ENCODE results near the gene MAST4.

MAST4 gene

DNA sequence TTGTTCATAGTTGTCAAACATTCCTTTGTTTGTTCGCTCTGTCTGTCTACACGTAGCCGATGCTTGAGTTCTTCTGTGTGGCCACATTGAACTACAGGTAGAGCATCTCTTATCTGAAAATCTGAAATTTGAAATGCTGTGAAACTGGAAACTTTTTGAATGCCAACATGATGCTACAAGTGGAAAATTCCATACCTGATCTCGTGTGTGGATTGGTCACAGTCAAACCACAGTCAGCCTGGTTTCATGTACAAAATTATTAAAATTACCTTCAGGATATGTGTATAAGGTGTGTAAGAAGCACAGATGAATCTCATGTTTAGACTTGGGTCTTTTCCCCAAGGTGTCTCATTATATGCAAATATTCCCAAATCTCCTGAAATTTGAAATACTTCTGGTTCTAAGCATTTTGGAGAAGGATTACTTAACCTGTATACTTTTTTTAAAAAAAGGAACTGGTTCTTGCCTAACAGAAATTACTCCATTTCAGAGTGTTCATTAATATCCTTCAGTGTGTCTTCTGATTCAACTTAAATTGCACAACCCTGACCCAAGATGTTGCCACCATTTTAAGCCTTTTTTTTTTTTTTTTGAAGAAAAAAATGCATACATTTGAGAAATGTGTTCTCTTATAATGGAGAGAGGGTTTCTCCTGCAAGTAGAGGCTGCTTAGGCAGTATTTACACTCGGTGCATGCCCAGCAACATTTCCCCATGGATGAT lies 254.3 kb downstream of the MAST4 start:
- DNase-seq: no peak

DNA sequence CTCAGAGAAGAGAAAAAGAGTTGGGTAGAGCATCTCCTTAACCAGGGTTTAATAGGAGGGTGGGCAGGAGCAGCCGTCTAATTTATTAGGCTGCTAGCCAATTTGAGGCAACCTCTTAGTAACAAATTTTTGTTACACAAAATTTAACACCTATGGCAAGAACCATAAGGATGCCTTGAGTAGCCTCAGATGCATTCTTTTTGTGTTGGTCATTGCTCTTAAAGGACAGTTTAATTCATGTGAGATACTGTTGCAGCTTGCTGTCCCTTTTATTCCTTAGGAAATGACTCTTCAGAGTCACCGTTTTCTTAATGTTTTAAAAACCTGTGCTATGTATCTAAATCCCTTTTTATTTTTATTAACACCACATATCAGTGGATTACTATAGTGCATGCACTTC lies 255.1 kb downstream of the MAST4 start:
- no peak for DNase-seq

DNA sequence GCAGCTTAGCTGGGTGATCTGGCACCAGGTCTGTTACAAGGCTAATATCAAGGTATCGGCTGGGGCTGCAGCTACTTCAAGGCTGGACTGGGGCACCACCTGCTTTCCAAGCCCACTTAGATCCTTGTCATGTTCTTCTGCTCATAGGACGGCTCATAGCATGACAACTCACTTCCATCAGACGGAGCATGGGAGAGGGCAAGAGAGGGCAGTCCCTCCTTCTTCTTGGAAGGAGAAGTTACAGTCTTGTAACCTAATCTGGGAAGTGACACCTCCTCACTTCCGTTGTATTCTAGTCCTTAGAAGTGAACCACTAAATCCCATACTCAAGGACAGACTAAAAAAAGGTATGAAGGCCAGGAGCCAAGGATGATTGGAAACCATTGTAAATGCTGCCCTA lies 258.2 kb downstream of the MAST4 start:
- no peak for DNase-seq

DNA sequence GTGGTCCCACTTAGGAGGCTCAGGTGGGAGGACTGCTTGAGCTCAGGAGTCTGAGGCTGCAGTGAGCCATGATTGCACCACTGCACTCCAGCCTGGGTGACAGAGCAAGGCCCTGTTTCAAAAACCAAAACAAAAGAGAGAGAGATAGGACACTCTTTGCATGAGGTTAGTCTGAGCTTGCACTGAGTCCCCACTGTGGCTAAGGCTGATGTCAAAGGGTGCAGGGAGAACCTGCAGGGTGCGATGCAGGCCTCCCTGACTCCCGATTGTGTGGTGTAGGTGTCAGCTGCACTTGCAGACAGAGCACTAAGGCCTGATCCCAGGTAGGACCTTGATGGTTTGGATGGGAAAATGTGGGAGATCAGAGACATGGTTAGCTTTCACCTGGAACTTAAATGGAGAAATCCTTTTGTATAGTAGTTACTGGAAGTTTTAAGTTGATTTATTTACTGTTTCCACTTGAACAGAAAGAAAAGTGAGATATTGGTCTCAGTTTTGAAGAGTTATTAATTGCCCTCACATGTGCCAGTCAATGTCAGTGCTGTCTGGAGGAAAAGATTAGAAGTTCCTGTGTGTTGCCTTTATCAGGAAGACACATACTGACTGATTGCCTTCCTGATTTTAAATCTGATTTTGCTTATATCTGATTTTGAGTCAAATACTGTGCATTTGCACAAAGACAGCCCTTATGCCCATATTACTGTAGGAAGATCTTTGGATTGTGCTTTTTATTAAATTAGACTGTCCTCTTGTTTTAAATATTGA lies 260.0 kb downstream of the MAST4 start:
- no peak for DNase-seq

DNA sequence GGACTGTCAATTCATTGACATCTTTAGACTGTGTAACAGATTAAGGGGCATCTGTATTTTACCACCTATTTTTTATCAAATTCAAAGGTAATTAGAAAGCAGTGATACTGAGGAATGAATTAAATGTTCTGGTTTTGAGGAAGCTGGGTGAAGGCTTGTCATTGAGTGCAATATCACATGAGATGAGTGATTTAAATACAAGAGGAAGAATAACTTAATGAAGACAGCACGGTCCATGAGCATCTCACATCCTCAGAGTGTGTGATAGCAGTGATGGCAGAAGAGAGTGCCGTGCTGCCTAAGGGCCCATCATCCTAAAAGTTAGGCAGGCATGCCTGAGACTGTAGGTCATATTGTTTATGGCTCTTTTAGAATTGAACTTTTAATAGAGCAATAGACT lies 263.3 kb downstream of the MAST4 start:
- DNase-seq: no peak

DNA sequence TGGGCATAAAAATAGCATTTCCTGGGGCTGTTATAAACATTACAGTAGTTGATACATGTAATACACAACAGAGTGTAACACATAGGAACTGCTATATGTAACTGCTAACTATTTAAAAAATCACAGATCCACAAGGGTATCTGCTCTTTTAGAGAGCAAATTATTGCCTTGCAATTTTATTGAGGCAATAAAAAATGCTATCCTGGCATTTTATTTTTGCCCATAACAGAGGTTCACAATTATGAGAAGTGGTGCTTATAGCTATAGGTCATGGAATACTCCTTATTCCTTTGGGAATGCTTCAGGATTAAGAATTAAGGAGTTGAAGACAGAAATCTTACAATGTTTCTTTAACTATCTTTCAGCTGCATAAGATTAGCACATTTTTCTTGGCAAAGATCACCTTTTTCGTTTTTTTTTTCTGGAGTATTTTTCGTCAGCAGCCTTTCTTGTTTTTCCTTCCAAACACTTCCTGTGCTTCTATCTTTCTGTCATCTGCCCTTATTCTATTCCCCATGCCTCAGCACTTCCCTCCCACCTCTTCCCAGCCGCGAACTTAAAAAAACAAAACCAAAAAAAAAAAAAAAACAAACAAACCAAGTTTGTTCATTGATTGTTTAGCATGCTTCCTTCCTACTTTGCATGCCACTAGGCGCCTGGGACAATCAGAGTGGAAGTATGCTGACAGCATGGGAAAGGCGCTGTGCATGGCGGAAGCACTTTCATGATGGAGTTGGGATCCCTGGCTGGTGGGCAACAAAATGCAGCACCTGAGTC lies 264.2 kb downstream of the MAST4 start:
- no peak for DNase-seq

DNA sequence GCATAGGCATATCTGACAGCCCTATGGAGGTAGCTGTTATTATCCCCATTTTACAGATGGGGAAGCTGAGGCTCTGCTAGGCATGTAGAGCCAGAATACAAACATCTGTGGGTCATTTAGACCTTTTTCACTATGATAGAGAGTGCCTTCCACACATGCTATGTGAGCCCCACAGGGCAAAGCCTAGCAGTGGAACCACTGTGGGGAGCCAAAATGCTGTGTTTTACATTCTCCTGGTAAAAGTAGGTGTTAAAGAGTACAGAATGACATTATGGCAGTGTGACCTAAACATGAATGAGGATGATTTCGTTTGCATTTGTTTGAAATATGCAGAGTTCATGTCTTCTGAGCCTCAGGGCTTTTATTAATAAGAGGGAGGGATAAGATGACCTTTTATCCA lies 265.2 kb downstream of the MAST4 start:
- peak; percentile 69 for DNase-seq

DNA sequence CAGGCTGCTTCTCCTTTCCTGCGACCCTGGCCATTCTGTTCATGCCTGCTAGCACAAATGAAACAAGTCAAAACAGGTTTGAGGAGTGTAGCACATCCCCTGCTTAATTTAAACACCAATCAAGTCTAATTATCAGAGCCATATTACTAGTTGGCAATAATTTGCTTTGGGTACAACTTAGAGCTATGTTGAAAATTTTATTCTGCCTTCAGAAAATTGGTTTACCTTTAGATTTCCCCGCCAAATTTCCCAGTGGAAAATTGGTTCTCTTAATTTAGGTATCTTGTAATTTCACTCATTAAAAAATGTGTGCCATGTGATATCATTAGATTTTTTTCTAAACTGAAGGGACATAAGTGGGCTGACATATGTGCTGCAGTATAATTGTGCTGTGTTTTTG lies 265.8 kb downstream of the MAST4 start:
- DNase-seq: peak; percentile 57

DNA sequence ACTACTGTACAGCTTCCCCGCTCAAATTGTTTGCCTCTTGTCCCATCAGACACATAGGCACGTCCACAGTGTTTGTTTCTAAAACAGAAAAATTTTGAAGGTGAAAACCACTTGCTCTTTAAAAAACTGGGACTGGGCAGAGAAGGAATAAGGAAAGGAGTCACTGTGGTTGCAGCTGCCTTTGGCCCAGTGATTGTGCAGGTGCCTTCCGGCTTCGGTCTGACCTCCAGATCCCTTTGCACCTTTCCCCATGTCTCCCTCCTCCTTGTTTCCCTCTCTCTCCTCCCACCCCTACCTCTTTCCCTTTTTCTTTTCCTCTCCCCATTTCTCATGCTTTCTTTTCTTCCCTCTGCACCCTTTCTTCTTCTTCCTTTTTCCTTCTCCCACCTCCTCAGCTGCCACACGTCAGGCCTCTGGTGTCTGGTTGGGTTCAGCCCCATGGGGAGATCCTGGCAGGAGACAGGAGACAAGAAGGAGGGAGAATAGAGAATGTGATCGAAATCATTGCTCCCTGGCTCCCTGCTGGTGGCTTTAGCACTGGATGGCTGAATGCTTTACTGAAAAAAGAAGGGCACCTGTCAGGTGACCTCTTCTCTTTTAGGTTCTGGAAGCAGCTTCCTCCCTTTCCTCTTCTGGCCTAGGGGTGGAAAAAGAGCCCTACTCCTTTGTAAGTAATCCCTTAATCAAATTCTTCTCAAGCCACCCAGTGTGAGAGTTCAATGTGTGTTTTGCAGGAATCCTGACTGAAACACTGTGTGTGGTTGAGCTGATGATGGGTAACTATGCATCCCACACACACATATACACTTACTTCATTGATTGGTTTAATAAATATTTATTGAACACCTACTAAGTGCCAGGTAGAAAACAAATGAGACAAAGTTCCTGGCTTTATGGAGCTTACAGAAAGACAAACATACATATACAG lies 267.3 kb downstream of the MAST4 start:
- no peak for DNase-seq

DNA sequence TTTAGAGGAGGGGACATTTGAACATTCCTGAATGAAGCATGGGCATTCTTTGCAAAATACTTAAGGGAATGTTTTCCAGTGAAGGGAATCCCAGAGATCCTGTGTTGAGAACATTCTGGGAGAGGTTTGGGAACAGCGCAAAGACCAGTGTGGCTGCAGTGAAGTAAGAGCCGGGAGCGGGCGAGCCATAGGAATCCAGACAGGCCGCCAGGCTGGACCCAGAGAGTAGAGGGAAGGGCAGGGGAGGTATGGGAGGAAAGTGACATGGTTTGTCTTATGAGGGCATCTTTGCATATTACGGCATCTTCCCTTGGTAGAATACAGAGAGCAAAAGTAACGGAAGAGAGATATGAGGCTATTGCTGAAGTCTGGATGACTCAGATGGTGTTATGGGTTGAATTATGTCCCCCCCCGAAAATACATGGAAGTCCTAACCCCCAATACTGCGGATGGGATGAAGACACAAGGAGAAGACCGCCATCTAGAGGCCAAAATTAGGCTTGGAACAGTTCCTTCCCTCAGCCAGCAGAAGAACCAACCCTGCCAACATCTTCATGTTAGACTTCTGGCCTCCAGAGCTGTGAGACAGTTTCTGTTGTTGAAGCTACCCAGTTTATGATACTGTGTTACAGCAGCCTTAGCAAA lies 268.2 kb downstream of the MAST4 start:
- DNase-seq: no peak

DNA sequence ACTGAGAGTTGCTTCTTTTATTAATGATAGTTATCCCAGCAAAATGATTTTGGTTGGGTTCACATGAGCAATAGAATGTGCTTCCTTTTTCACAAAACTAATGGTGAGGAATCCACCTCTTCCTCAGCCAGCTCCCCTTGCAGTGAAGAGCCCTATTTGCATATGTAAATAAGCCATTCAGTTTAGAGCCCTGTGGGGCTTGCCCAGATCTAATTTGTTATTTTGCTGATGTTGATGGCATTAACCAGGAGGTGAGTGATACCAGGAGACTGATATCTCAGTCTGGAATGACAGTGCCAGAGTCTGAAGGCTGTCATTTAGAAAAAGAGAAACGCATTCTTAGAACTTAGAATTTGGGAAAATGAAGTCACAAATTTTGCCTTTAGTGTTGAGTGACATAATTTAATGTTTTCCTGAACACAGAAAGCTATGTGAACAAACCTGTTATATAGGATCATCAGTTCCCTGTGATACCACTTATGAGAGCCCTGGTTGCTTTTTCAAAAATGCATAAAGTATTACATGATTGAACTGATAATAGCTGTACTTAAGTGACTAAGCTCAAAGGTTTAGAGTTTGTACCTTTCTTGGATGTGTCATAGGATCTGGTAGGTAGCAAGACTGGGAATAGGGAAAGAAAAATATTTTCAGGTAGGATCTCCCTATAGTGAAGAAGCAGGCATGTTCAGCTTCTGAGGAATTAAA lies 271.6 kb downstream of the MAST4 start:
- DNase-seq: no peak

DNA sequence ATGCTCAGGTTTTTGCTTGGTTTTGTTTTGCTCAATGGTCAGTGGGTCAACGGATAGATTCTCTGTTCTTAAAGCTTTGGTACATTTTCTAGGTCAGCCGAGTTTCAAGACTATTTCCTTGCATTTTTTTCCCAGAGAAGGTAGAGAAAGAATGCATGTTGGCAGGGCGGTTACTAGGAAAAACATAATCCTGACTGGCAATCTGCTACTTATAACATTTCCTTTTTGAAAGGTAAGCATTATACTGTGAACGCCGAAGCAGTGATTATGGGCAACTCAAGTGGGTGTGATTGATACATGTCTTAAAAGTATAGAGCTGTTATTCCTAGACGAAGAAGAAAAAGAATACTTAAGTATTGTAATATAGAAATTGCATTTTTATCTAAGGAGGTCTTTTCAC lies 273.2 kb downstream of the MAST4 start:
- DNase-seq: no peak

DNA sequence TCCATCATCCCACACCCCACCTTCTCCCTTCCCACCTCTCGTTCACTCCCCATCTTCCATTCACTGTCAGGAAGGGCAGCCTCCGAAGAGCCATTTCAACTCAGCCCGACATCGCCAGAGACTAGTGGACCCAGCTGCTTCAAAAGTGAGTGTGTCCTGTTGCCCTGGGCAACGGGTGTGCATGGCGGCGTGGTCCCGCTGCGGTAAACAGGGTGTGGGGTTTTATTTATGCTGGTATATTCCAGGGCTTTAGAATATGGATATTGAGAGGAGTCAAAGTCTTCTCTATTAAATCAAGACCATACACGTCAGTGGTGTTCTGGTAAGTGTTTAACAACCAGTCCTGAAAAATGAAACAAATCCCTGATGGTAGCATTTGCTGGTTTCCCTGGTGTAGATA lies 274.5 kb downstream of the MAST4 start:
- no peak for DNase-seq

DNA sequence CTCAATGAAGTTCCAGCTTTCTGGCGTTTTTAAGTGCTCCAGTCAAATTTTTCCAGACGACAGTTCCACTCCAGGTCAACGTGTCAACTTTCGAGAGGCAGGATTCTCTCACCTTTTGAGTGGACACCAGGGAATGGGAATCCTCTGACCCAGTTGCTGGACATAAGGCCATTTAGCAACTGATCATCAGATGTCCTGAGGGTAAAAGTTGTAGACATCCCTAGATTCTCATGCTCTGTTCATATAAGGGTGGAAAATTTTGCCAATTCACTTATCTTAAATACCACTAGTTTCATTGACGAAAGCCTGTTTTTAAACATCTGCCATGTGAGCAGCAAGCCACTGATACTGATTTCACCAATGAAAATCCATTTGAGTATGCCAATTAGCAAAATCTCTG lies 275.5 kb downstream of the MAST4 start:
- DNase-seq: no peak

DNA sequence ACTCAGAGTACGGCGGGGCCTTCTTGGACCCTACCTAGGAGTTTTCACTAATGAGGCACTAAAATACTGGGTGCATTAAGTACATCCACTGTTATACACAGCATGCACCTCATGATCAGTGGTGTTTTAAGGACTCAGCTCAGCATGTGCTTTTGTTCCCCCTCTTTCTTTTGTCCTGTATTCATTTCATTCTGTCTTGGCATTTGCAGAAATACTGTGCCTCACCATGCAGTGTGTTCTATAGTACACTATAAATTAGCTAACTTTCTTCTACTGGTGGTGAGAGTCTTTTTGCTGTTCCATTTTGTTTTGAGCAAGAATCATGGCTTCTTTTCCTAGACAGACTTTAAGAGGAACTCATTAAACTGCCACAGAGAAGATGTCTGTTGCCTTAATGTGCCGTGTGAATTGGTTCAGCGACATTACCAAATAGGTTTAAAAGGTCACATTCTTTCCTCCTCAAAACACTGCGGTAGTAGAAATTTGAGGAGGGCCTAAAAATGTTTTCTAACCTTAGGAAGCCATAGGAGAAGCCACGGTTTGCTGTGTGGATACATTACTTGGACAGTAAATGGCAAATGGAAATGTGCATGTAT lies 276.6 kb downstream of the MAST4 start:
- no peak for DNase-seq

DNA sequence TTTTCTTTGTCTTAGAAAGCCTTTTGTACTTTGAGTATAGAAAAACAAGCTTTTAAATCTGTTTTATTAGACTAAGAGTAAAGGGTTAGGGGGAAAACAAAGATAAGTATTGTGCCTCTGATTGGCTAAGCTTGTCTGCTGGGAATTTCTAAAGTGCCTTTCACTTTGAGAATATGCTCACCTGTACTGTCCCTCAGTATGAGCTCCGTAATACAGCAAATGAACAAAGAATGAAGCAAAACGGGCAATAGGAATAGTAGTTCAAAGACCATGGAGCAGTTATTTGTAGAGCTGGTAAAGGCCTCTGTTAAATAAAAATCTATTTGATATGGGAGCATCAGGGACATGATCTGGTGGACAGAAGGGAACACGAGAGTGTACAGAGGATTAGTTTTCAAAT lies 277.8 kb downstream of the MAST4 start:
- no peak for DNase-seq

DNA sequence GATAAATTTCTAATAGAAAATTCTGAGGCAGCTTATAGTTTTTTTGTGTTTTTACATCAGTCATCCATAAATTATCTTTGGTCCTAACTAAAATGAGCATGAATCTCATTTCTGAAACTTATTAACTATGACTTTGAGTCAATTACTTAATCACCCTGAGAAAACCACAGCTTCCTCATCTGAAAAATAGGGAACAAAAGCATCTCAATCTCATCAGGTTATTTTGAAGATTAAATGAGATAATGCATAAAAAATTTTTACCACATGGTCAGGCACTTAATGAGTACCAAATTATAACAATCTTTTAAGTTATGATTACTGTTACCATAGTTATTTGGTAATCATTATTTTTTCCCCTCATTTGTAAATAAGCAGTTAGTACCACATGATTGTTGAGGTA lies 279.1 kb downstream of the MAST4 start:
- no peak for DNase-seq

DNA sequence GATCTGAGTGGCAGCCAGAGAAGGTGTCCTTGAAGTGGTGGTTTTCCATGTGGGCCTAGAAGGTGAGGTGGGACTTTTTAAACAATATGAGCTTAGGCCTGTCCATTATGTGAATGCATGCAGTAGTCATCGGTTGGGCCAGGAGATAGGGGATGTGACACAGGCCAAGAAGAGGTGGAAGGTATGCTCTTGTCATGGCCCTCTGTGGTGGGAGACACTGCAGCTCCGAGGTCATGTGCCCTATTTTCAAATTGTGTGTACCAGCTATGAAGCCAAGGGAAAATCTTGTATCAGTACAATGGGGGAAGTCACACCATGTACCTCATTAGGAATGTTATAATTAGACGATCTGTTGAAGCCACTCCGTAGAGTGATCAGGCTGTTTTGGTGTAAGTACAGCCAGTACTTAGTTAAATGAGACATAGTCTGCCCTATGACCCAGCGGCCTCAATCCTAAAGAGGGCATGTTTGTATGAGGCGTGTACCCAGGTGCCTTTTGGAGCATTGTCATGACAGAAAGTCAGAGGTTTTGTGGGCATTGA lies 280.1 kb downstream of the MAST4 start:
- no peak for DNase-seq

DNA sequence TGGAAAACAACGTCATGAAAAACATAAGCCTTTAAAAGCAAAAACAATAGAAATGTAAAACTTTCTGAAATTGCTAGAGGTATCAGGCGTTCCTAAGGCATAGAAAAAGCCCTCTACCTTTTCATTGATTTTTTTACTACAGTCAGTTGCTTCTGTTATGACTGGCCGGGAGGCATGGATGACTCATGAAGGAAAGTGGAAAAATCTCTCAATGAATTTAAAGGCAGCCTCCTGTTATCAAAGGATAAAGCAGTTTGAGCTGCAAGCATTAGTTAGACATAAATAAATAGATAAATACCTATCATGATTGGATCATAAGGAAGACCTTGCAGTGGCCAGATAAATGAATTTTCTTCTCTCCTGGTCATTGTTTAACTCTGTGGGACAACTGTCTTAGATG lies 281.6 kb downstream of the MAST4 start:
- no peak for DNase-seq

DNA sequence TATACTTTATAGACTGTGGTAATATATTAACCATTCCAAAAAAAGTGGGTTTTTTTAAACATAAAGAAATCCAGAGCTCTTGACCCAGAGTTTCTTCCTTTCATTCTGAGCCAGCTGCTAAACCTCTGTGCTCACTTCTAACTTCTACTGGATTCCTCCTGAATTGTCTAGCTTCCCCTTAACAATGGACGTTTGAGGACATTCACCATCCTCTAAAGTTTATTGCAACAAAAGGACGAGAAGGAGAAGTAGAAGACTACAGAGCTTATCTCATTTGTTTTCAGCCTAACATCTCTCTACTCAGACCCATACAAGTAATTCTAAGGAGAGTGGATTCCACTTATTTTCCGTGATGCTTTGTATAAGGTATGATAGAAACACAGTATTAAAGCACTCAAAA lies 284.2 kb downstream of the MAST4 start:
- DNase-seq: no peak

Measured in NCI-H1694 treated with DMSO at 0.1 percent for 48 hours (cell line).